H54 (cell line): ENCODE data around the gene PDCD7.
"Not testable (repeated sequence)": the region's sequence is repeated elsewhere in the genome, so short reads cannot be mapped to it uniquely, and the experiment has no call there.

Source experiments
- DNase-seq: peaks from one replicate; pipeline ENCODE4 v3.0.0; 2011; ENCODE audit warnings: low spot score, mixed read lengths; ENCODE audit not compliant: insufficient read length
- FAIRE-seq: peaks from 3 replicates; lab custom pipeline; 2011; peaks lifted over from hg19 to GRCh38; lab: Jason Lieb, UNC
- POLR2A ChIP-seq: IDR thresholded peaks from 2 replicates; pipeline ENCODE4 v1.6.1; 2011; ENCODE audit warnings: low read depth, mild to moderate bottlenecking, low read length

PDCD7 gene

GRCh38 chr15:65133548-65134200 is at the start of gene PDCD7:
Gene PDCD7 (minus strand): TSS chr15:65133808. CDS start chr15:65133781, 27 bp downstream.
- FAIRE-seq (no peak), DNase-seq (peak; percentile 81)
- peak; percentile 93 for TF ChIP-seq POLR2A

GRCh38 chr15:65182538-65182937 is 48.9 kb upstream of the PDCD7 start:
- FAIRE-seq (no peak), DNase-seq (no peak)
- no peak for TF ChIP-seq POLR2A

- not testable (repeated sequence) for FAIRE-seq, DNase-seq
Measured at GRCh38 chr15:65181582-65182353, 48.2 kb upstream of the PDCD7 start.

GRCh38 chr15:65180167-65180566 is 46.6 kb upstream of the PDCD7 start:
- TF ChIP-seq POLR2A, result no peak
- FAIRE-seq (no peak), DNase-seq (no peak)

- FAIRE-seq (no peak), DNase-seq (no peak)
- no peak for TF ChIP-seq POLR2A
Measured at GRCh38 chr15:65177901-65178300, 44.3 kb upstream of the PDCD7 start.

GRCh38 chr15:65176056-65176455 is 42.4 kb upstream of the PDCD7 start:
- DNase-seq (no peak), FAIRE-seq (no peak)
- TF ChIP-seq POLR2A, result no peak

- TF ChIP-seq POLR2A, result no peak
- DNase-seq (no peak), FAIRE-seq (no peak)
Measured at GRCh38 chr15:65175511-65175910, 41.9 kb upstream of the PDCD7 start.

GRCh38 chr15:65174509-65174908 is 40.9 kb upstream of the PDCD7 start:
- FAIRE-seq (no peak), DNase-seq (no peak)
- no peak for TF ChIP-seq POLR2A

GRCh38 chr15:65172531-65172930 is 38.9 kb upstream of the PDCD7 start:
- no peak for TF ChIP-seq POLR2A
- no peak for FAIRE-seq
- no peak for DNase-seq

- FAIRE-seq (no peak), DNase-seq (no peak)
- no peak for TF ChIP-seq POLR2A
Measured at GRCh38 chr15:65171428-65171827, 37.8 kb upstream of the PDCD7 start.

- DNase-seq, result no peak
- TF ChIP-seq POLR2A, result no peak
- FAIRE-seq, result no peak
Measured at GRCh38 chr15:65165875-65166274, 32.3 kb upstream of the PDCD7 start.

GRCh38 chr15:65164139-65164538 is 30.5 kb upstream of the PDCD7 start:
- TF ChIP-seq POLR2A, result no peak
- FAIRE-seq, result no peak
- no peak for DNase-seq

GRCh38 chr15:65163041-65163440 is 29.4 kb upstream of the PDCD7 start:
- TF ChIP-seq POLR2A, result no peak
- no peak for FAIRE-seq
- no peak for DNase-seq

- DNase-seq, result no peak
- no peak for TF ChIP-seq POLR2A
- FAIRE-seq, result no peak
Measured at GRCh38 chr15:65156692-65157091, 23.1 kb upstream of the PDCD7 start.

GRCh38 chr15:65154720-65155119 is 21.1 kb upstream of the PDCD7 start:
- TF ChIP-seq POLR2A, result no peak
- no peak for FAIRE-seq
- DNase-seq, result no peak
